Mesendoderm (in vitro differentiated cells): Measurements from ENCODE around the gene LMO2.

Source experiments
- DNase-seq: peaks from one replicate; pipeline ENCODE4 v3.0.0; 2013
- H2AK5ac ChIP-seq: 2 replicates; pipeline ENCODE4 v1.6.1; 2013; ENCODE audit warnings: low read length, inconsistent platforms
- H2BK120ac ChIP-seq: 2 replicates; pipeline ENCODE4 v1.6.1; 2013; ENCODE audit warnings: low read depth, mild to moderate bottlenecking, low read length, moderate library complexity, mixed read lengths
- H2BK15ac ChIP-seq: replicated peaks from 2 replicates; pipeline ENCODE4 v1.6.1; 2013; ENCODE audit warnings: low read depth, mild to moderate bottlenecking, moderate library complexity
- H2BK5ac ChIP-seq: 2 replicates; pipeline ENCODE4 v1.6.1; 2013; ENCODE audit warnings: low read length, inconsistent platforms
- H3K18ac ChIP-seq: 2 replicates; pipeline ENCODE4 v1.6.1; 2013; ENCODE audit warnings: mild to moderate bottlenecking, low read length, mixed read lengths
- H3K23ac ChIP-seq: one replicate; pipeline ENCODE4 v1.6.1; 2013; ENCODE audit warnings: low read length
- H3K27ac ChIP-seq: 2 replicates; pipeline ENCODE4 v1.5.1; 2013; ENCODE audit warnings: low read depth, mild to moderate bottlenecking, inconsistent platforms, low read length, moderate library complexity
- H3K27me3 ChIP-seq: 2 replicates; pipeline ENCODE4 v1.6.1; 2013; ENCODE audit warnings: low read length, control low read depth, mild to moderate bottlenecking, inconsistent platforms; ENCODE audit not compliant: insufficient read depth, poor library complexity
- H3K36me3 ChIP-seq: 2 replicates; pipeline ENCODE4 v1.6.1; 2013; ENCODE audit warnings: low read length, inconsistent platforms; ENCODE audit not compliant: control insufficient read depth, insufficient read depth
- H3K4ac ChIP-seq: one replicate; pipeline ENCODE4 v1.6.1; 2013; ENCODE audit warnings: low read depth, mild to moderate bottlenecking, low read length, moderate library complexity
- H3K4me1 ChIP-seq: 2 replicates; pipeline ENCODE4 v1.6.1; 2013; ENCODE audit warnings: low read depth, low read length, inconsistent platforms; ENCODE audit not compliant: control insufficient read depth
- H3K4me2 ChIP-seq: 2 replicates; pipeline ENCODE4 v1.6.1; 2013; ENCODE audit warnings: low read length
- H3K4me3 ChIP-seq: 2 replicates; pipeline ENCODE4 v1.5.1; 2013; ENCODE audit warnings: mild to moderate bottlenecking, low read length
- H3K56ac ChIP-seq: one replicate; pipeline ENCODE4 v1.6.1; 2013; ENCODE audit warnings: low read length
- H3K79me1 ChIP-seq: 2 replicates; pipeline ENCODE4 v1.6.1; 2013; ENCODE audit warnings: low read length, inconsistent platforms
- H3K79me2 ChIP-seq: 2 replicates; pipeline ENCODE4 v1.6.1; 2013; ENCODE audit warnings: mild to moderate bottlenecking, low read length; ENCODE audit not compliant: control insufficient read depth, insufficient read depth
- H3K9ac ChIP-seq: 2 replicates; pipeline ENCODE4 v1.6.1; 2013; ENCODE audit warnings: low read length, inconsistent platforms
- H4K5ac ChIP-seq: one replicate; pipeline ENCODE4 v1.6.1; 2013; ENCODE audit warnings: low read length
- H4K8ac ChIP-seq: one replicate; pipeline ENCODE4 v1.6.1; 2013; ENCODE audit warnings: low read depth, mild to moderate bottlenecking, control low read depth, low read length, moderate library complexity
- whole genome bisulfite sequencing: extraction: QIAGEN DNeasy Blood & Tissue Kit; methylation state at CpG from one replicate; pipeline ENCODE4 v1.1.7; 2013; ENCODE audit warnings: low lambda C conversion rate, missing lambda C conversion rate; ENCODE audit not compliant: insufficient coverage; ENCODE audit errors: extremely low coverage; 5-methylcytosine and 5-hydroxymethylcytosine counted together

The LMO2 gene

GRCh38 chr11:33861386-33861785 is 30.5 kb downstream of the LMO2 start:
- no peak overlapping the region for H3K4me2 ChIP-seq
- H3K27me3 ChIP-seq = no peaks in the 10 kb centered on the region
- no peak overlapping the region for H4K5ac ChIP-seq
- no peak overlapping the region for H3K4me3 ChIP-seq
- no peak overlapping the region for H3K4ac ChIP-seq
- no peak overlapping the region for H3K18ac ChIP-seq
- no peak overlapping the region for H3K27ac ChIP-seq
- no peak overlapping the region for H2BK5ac ChIP-seq
- no peak overlapping the region for H3K9ac ChIP-seq
- no peak overlapping the region for H2BK15ac ChIP-seq
- H3K79me2 ChIP-seq = no peaks in the 10 kb centered on the region
- H3K4me1 ChIP-seq = no peaks in the 10 kb centered on the region
- no peak overlapping the region for H3K56ac ChIP-seq
- no peak overlapping the region for H4K8ac ChIP-seq
- DNase-seq = no peak
- H2AK5ac ChIP-seq = no peak overlapping the region
- H2BK120ac ChIP-seq = no peak overlapping the region
- H3K79me1 ChIP-seq = no peaks in the 10 kb centered on the region
- no CpG with 5 or more reads among the region's 6 CpGs for WGBS
- no peaks in the 10 kb centered on the region for H3K36me3 ChIP-seq
- H3K23ac ChIP-seq = no peak overlapping the region

- no peak overlapping the region for H3K18ac ChIP-seq
- no peak overlapping the region for H2BK15ac ChIP-seq
- no peaks in the 10 kb centered on the region for H3K36me3 ChIP-seq
- H3K79me1 ChIP-seq = no peaks in the 10 kb centered on the region
- H3K27me3 ChIP-seq = no peaks in the 10 kb centered on the region
- H3K4me2 ChIP-seq = no peak overlapping the region
- no peak overlapping the region for H3K4ac ChIP-seq
- no peak overlapping the region for H3K9ac ChIP-seq
- no peak overlapping the region for H4K8ac ChIP-seq
- H4K5ac ChIP-seq = no peak overlapping the region
- no CpG with 5 or more reads among the region's 5 CpGs for WGBS
- H2AK5ac ChIP-seq = no peak overlapping the region
- no peak overlapping the region for H2BK5ac ChIP-seq
- no peak overlapping the region for H3K23ac ChIP-seq
- H3K4me1 ChIP-seq = no peaks in the 10 kb centered on the region
- no peaks in the 10 kb centered on the region for H3K79me2 ChIP-seq
- H3K27ac ChIP-seq = no peak overlapping the region
- no peak overlapping the region for H2BK120ac ChIP-seq
- H3K56ac ChIP-seq = no peak overlapping the region
- H3K4me3 ChIP-seq = no peak overlapping the region
- no peak for DNase-seq
Observed at GRCh38 chr11:33860926-33861325, 30.9 kb downstream of the LMO2 start.

GRCh38 chr11:33859306-33859705 is 32.6 kb downstream of the LMO2 start:
- H3K4me2 ChIP-seq = no peak overlapping the region
- no peak overlapping the region for H4K8ac ChIP-seq
- no peaks in the 10 kb centered on the region for H3K27me3 ChIP-seq
- H2BK15ac ChIP-seq = no peak overlapping the region
- no peak overlapping the region for H2BK5ac ChIP-seq
- no peak for DNase-seq
- no peak overlapping the region for H3K9ac ChIP-seq
- no peaks in the 10 kb centered on the region for H3K4me1 ChIP-seq
- H3K27ac ChIP-seq = no peak overlapping the region
- no peak overlapping the region for H4K5ac ChIP-seq
- H3K36me3 ChIP-seq = no peaks in the 10 kb centered on the region
- H3K4ac ChIP-seq = no peak overlapping the region
- no peak overlapping the region for H3K4me3 ChIP-seq
- H3K79me2 ChIP-seq = no peaks in the 10 kb centered on the region
- no peaks in the 10 kb centered on the region for H3K79me1 ChIP-seq
- no peak overlapping the region for H2BK120ac ChIP-seq
- H2AK5ac ChIP-seq = no peak overlapping the region
- no peak overlapping the region for H3K56ac ChIP-seq
- H3K18ac ChIP-seq = no peak overlapping the region
- no peak overlapping the region for H3K23ac ChIP-seq
- no CpG with 5 or more reads among the region's 16 CpGs for WGBS

GRCh38 chr11:33857933-33858371 is 33.9 kb downstream of the LMO2 start:
- H3K23ac ChIP-seq = no peak overlapping the region
- no peaks in the 10 kb centered on the region for H3K79me2 ChIP-seq
- H3K27me3 ChIP-seq = no peaks in the 10 kb centered on the region
- H3K4me1 ChIP-seq = no peaks in the 10 kb centered on the region
- H3K79me1 ChIP-seq = no peaks in the 10 kb centered on the region
- no peak overlapping the region for H3K4me3 ChIP-seq
- no CpG with 5 or more reads among the region's 10 CpGs for WGBS
- no peak overlapping the region for H4K5ac ChIP-seq
- no peak overlapping the region for H3K56ac ChIP-seq
- DNase-seq = peak; percentile 73
- H3K4ac ChIP-seq = no peak overlapping the region
- no peaks in the 10 kb centered on the region for H3K36me3 ChIP-seq
- no peak overlapping the region for H3K27ac ChIP-seq
- H3K18ac ChIP-seq = no peak overlapping the region
- H2BK120ac ChIP-seq = no peak overlapping the region
- no peak overlapping the region for H2AK5ac ChIP-seq
- H2BK5ac ChIP-seq = no peak overlapping the region
- no peak overlapping the region for H3K4me2 ChIP-seq
- H4K8ac ChIP-seq = no peak overlapping the region
- H2BK15ac ChIP-seq = no peak overlapping the region
- H3K9ac ChIP-seq = no peak overlapping the region

- H3K4me2 ChIP-seq = no peak overlapping the region
- no peak overlapping the region for H2BK120ac ChIP-seq
- no peak overlapping the region for H4K8ac ChIP-seq
- H3K4me1 ChIP-seq = no peaks in the 10 kb centered on the region
- H3K4me3 ChIP-seq = no peak overlapping the region
- no peak for DNase-seq
- H3K79me2 ChIP-seq = no peaks in the 10 kb centered on the region
- no peak overlapping the region for H3K9ac ChIP-seq
- WGBS = no CpG with 5 or more reads among the region's 2 CpGs
- no peak overlapping the region for H4K5ac ChIP-seq
- no peak overlapping the region for H2BK15ac ChIP-seq
- H3K4ac ChIP-seq = no peak overlapping the region
- no peak overlapping the region for H3K27ac ChIP-seq
- H3K36me3 ChIP-seq = no peaks in the 10 kb centered on the region
- no peaks in the 10 kb centered on the region for H3K27me3 ChIP-seq
- H2AK5ac ChIP-seq = no peak overlapping the region
- no peak overlapping the region for H2BK5ac ChIP-seq
- no peak overlapping the region for H3K18ac ChIP-seq
- no peak overlapping the region for H3K56ac ChIP-seq
- H3K23ac ChIP-seq = no peak overlapping the region
- H3K79me1 ChIP-seq = no peaks in the 10 kb centered on the region
Observed at GRCh38 chr11:33855500-33855899, 36.4 kb downstream of the LMO2 start.

- Histone ChIP-seq H4K8ac (no peak overlapping the region), H3K23ac (no peak overlapping the region), H2BK5ac (no peak overlapping the region), H3K4me2 (no peak overlapping the region), H3K36me3 (no peaks in the 10 kb centered on the region), H2AK5ac (no peak overlapping the region), H3K27me3 (no peaks in the 10 kb centered on the region), H3K79me1 (no peaks in the 10 kb centered on the region), H3K56ac (no peak overlapping the region), H3K18ac (no peak overlapping the region), H2BK120ac (no peak overlapping the region), H3K4ac (no peak overlapping the region), H4K5ac (no peak overlapping the region), H3K27ac (no peak overlapping the region), H2BK15ac (no peak overlapping the region), H3K4me3 (no peak overlapping the region), H3K79me2 (no peaks in the 10 kb centered on the region), H3K4me1 (no peaks in the 10 kb centered on the region), H3K9ac (no peak overlapping the region)
- DNase-seq = no peak
- WGBS = no CpG with 5 or more reads among the region's 6 CpGs
Observed at GRCh38 chr11:33848717-33849390, 43.0 kb downstream of the LMO2 start.
